Activated CD4-positive, alpha-beta T cell treated with anti-CD3 and anti-CD28 coated beads for 48 hours (primary cell): ENCODE results near the gene PPARD.
"Not testable (repeated sequence)": the region's sequence is repeated elsewhere in the genome, so short reads cannot be mapped to it uniquely, and the experiment has no call there.

ENCODE experiments used
- DNase-seq: peaks from one replicate; pipeline ENCODE4 v3.0.0-alpha.2; 2020

The PPARD gene

GRCh38 chr6:35415065-35415891, 72.9 kb downstream of the PPARD start:
- peak; percentile 34 for DNase-seq

DNA sequence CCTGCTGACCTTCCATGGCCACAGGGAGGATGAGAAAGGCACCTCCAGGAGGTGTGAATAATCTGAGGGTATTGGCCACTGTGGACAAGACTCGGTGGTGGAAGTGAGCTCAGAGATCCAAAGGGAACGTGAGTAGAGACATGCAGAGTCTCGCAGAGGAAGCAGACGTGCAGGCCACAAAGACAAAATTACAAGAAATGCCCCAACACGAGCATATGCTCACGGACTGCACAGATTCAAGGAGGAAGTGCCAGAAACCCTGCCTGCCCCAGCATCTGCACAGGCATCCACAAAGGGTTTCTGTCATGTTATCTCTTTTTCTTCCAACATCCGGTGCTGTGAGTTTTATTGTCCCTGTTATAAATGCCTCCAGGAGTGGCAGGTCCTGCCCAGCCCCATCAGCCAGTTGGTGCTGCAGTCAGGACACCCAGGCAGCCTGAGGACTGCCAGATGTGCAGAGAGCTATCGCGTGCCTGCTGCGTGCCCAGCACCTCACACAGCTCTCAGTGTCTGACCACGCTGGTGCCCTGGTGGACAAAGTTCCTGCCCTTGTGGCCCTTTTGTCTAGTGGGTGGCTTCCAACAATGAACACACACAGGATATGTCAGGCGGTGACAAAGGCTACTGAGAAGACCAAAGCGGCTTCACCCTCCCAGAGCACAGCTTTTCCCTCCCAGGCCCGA, 75.8 kb downstream of the PPARD start:
- DNase-seq: no peak

DNA sequence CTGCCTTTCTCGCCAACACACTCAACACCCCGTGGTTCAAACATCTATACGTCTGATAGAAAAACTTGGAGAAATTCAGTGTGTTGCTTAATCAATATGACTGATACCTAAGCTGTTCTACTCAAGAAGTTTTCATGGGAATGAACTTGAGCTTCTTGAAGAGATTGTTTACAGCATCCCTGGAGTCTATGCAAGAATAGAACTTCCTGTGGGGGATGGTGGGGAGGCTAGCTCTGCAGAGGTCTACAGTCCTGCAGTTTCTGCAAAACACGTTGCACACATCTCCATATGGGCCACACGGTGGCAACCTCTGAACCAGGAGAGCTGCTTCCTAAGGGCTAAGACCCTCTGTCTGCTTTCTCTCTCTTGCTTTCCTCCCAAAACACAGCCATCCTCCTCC, 77.1 kb downstream of the PPARD start:
- peak; percentile 13 for DNase-seq

- no peak for DNase-seq
Measured at GRCh38 chr6:35419961-35420360, 77.6 kb downstream of the PPARD start.

DNA sequence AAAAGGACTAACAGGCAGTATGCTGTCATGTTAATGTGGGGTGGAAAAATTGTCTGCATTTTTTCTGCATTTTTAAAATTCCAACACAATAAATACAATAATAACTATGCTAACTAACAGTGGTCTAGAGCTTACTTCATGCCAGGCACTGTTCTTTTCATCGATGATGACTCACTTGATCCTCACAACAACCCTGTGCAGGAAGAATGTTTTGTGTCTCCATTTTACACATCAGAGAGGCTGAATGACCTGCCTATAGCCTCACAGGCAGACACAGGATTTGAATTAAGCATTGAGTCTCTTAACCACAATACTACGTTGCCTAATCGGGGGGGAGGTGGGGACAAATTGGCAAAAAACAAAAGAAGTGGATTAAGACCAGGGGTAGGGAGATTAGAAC, 82.9 kb downstream of the PPARD start:
- DNase-seq: no peak

DNA sequence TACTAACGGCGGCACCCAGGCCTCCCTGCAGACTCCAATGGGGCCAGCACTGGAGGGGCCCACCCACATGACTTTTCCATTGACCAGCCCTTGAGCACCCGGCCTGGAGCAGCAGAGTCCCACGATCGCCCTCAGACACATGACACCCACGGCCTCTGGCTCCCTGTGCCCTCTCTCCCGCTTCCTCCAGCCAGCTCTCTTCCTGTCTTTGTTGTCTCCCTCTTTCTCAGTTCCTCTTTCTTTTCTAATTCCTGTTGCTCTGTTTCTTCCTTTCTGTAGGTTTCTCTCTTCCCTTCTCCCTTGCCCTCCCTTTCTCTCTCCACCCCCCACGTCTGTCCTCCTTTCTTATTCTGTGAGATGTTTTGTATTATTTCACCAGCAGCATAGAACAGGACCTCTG, 83.7 kb downstream of the PPARD start:
- DNase-seq: no peak

DNA sequence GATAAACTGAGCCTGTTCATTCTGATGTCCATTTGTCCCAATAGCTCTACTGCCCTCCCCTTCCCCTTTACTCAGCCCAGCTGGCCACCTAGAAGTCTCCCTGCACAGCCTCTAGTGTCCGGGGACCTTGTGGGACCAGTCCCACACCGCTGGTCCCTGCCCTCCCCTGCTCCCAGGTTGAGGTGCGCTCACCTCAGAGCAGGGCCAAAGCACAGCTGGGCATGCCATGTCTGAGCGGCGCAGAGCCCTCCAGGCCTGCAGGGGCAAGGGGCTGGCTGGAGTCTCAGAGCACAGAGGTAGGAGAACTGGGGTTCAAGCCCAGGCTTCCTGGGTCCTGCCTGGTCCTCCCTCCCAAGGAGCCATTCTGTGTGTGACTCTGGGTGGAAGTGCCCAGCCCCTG, 85.1 kb downstream of the PPARD start:
- DNase-seq: no peak

DNA sequence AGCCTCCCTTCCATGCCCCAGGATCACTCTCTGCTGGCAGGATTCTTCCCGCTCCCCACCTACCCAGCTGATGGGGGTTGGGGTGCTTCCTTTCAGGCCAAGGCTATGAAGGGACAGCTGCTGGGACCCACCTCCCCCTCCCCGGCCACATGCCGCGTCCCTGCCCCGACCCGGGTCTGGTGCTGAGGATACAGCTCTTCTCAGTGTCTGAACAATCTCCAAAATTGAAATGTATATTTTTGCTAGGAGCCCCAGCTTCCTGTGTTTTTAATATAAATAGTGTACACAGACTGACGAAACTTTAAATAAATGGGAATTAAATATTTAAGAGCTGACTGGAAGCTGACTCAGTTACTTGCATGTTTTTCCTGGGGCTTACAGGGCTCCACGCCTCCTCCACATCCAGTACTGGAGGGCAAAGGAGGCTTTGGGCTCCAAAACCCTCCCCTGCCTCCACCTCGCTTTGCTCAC, 85.5 kb downstream of the PPARD start:
- DNase-seq: no peak

- DNase-seq: no peak
Measured at GRCh38 chr6:35428421-35429149, 86.2 kb downstream of the PPARD start.

GRCh38 chr6:35429463-35429862, 87.1 kb downstream of the PPARD start:
- DNase-seq: no peak

GRCh38 chr6:35432291-35432690, 89.9 kb downstream of the PPARD start:
- no peak for DNase-seq

- DNase-seq: not testable (repeated sequence)
Measured at GRCh38 chr6:35432702-35433101, 90.3 kb downstream of the PPARD start.

DNA sequence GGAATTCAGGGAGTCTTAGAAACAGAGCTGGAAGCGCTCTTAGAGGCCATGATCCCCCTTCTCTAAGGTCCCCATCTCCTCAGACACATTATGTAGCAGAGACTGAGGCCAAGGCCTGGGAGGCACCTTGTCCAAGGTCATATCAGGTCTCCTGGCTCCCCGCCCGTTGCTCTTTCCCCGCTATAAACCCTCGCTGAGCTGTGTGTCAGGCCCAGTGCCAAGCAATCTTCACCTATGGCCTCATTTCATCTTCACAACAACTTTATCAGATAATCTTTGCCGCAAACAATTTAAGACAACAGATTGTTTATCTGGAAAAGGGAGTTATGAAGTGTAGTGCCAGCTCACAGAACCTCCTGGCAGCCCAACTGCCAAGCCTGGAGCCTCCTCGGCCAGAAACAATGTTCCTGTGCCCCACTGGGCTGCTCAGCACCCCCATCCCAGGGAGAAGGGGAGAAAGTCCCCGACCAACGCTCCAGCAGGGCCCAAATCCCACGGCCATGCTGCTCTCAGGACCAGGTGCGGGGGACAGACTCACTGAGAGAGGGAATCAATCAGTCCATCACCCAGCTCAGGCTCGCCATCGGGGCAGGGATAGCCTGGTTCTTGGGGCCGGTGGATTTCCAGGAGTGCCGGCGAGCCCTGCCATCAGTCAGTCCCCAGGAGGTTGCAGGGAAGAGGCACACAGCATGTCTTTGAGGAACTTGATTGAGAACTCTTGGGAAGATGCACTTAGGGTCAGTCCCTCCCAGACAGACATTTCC, 92.9 kb downstream of the PPARD start:
- no peak for DNase-seq

GRCh38 chr6:35436071-35436857, 93.9 kb downstream of the PPARD start:
- DNase-seq: no peak

DNA sequence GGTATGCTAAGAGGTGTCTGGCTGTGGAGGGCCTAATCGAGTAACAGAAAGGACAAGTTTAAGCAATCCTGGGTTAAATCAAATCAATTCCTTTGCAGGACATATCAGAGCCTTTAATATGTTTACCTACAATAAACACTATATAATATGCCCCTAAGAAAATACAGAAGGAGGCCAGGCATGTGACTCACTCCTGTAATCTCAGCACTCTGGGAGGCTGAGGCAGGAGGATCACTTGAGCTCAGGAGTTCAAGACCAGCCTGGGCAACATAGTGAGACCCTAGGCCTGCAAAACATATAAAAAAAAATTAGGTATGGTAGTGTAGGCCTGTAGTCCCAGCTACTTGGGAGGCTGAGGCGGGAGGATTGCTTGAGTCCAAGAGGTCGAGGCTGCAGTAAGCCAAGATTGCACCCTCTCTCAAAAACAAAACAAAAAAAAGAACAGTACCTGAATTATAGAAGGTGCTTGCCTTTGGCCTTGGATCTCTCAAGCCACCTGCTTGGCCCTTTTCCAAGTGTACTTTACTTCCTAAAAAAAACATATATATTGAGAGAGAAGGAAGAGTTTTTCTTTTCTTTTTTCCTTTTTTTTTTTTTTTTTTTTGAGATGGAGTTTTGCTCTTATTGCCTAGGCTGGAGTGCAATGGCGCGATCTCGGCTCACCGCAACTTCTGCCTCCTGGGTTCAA, 96.2 kb downstream of the PPARD start:
- DNase-seq: not testable (repeated sequence)

DNA sequence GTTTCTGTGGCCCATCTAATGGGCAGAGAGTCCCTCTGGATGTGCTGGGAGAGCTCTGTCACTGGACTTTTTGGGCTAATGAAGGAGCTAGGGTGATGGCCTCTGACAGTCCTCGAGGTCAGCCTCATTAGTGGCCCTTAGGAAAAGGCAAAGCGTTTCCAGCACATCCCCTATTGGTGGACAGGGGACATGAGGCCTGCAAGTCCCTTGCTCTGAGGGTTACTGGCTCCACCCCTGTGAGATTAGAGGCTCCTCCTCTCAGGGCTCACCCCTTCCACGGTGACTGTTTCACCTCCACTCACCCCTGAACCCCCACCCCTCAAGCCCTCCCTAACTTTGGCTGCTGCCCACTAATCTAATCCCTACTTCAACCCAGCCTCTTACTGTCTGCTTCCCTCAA, 97.0 kb downstream of the PPARD start:
- DNase-seq: no peak

DNA sequence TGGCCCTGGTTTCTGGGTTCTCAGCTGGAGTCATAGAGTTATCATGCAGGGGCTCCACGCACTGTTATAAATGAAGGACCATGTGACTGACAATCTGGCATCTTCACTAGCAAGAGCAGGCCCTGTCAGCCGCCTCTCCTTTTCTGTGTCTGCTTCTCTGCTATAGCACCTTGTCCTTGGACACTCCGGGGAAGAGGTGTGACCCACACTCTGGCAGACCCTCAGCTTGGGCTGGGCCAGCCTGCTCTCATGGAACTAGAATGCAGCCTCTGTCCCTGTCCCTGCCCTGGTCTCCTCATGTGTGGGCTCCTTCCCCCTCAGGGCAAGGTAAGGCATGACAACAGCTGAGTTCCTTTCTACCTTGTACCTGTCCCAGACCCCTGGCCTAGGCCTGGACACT, 98.8 kb downstream of the PPARD start:
- DNase-seq: no peak

- DNase-seq: no peak
Measured at GRCh38 chr6:35441642-35442041, 99.3 kb downstream of the PPARD start.

DNA sequence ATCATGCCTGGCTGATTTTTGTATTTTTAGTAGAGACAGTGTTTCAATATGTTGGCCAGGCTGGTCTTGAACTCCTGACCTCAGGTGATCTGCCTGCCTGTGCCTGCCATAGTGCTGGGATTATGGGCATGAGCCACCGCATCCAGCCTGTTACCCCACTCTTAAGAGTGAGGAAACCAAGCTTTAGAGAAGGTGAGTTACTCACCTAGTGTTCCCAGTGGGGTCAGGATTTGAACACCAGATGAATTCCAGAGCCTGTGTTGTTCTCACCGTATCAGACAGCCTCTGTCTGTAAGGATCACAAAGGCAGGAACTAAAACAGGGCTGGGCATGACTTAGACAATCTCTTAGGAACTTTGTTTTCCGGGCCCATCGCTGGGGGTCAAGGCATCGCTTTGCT, 100.3 kb downstream of the PPARD start:
- DNase-seq: no peak

- DNase-seq: no peak
Measured at GRCh38 chr6:35443341-35444030, 101.1 kb downstream of the PPARD start.

DNA sequence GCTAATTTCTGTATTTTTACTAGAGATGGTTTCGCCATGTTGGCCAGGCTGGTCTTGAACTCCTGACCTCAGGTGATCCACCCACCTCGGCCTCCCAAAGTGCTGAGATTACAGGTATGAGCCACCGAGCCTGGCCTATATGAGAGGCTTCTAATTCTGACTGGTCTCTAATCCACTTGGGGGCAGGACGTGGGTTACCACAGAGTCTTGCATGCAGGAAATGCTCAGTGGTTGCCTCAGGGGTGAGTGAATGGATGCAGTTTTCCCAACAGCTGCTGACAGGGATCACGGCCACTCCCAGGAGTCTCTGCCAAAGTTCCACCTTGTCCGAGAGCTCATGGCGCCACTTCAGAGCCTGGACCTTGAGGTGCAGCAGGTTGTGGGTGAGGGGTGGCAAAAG, 103.3 kb downstream of the PPARD start:
- peak; percentile 23 for DNase-seq
